GM21529 (cell line): ENCODE data around the gene RBM48.
"Not testable (repeated sequence)": the region's sequence is repeated elsewhere in the genome, so short reads cannot be mapped to it uniquely, and the experiment has no call there.

Source experiments
- ATAC-seq: cut with Tn5 transposase; IDR thresholded peaks from one replicate; pipeline ENCODE4 v1.9.1; 2021; ENCODE audit not compliant: unreplicated experiment

RBM48 gene

DNA sequence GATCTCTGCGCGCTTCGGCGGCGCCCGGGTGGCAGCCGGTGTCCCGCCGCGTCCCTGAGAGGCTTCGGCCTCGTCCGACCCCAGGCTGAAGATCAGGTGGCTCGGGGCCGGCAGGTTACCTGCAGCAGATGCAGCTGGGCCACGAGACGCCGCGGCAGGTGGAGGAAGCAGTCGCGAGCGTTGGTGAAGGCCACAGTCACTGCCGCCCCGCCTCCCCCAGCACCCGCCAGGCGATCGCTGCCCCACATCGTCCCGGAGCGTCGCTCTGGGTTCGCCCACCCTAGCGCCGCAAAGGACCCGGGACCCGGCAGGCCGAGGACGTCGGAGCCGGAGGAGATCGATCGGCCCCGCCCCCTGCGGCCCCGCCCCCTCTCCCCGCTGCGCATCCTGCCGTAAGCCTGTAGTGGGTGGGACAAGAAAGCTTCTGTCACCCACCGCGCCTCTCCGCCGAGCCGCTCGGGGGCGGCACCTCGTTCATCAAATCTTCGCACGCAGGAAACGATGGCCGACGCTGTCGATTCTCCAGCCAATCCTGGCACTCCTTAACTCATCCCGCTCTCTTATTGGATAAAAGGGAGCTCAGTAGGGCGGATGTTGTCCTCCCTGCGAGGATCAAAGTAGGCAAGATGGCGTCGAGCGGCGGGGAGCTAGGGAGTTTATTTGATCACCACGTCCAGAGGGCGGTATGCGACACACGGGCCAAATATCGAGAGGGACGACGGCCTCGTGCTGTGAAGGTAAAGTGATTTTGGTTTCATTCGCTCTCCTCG lies at the start of gene RBM48, which contains the start of gene PEX1:
RBM48 (plus strand) TSS at position 608 of the 770 bp plus-strand sequence; CDS start at position 627, 19 bp downstream.
PEX1 (minus strand) TSS at position 333 of the 770 bp plus-strand sequence; CDS start at position 248, 85 bp downstream.
- ATAC-seq = peak; percentile 95

DNA sequence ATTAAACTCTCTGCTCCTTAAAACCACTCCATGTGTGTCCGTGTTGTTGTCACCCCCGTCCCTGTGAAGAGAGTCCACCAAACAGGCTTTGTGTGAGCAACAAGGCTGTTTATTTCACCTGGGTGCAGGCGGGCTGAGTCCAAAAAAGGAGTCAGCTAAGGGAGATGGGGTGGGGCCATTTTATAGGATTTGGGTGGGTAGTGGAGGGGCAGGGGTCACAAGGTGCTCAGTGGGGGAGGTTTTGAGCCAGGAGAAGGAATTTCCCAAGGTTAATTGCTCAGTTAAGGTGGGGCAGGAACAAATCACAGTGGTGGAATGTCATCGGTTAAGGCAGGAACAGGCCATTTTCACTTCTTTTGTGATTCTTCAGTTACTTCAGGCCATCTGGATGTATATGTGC lies 49.4 kb upstream of the RBM48 start:
- ATAC-seq = not testable (repeated sequence)

DNA sequence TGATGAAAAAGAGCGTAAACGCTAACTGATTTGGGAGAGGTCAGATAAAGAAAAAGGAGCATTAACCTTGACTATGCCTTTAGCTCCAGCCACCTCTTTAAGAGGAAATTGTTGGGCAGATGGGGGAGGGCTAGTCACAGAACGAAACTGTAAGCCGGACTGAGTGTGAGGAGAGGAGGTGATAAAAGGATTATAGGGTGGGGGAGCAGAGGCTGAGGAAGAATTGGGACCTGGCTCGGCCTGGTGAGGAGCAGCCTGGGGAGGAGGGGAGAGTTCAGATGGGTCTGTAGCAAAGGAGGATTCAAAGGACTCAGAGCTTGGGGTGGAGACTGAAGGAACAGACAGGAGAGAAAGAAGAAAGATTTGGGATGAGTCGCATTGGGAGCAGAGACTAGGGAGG lies 45.0 kb upstream of the RBM48 start:
- not testable (repeated sequence) for ATAC-seq

DNA sequence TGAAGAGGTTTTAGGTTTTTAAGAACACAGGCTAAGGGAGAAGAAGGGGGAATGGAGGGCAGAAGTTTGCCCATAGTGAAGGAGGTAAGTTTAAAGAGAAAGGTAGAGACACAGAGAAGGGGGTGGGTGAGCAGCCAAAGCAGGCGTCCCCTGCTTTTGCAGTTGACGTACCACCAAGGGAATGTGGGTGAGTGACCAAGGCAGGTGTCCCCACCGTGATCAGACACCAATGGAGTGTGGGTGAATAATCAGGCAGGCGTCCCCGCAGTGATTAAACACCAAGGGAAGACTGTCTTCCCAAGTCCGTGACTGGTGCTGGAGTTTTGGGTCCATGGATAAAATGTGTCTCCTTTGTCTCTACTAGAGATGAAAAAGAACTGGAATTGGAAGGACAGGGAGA lies 44.4 kb upstream of the RBM48 start:
- not testable (repeated sequence) for ATAC-seq

DNA sequence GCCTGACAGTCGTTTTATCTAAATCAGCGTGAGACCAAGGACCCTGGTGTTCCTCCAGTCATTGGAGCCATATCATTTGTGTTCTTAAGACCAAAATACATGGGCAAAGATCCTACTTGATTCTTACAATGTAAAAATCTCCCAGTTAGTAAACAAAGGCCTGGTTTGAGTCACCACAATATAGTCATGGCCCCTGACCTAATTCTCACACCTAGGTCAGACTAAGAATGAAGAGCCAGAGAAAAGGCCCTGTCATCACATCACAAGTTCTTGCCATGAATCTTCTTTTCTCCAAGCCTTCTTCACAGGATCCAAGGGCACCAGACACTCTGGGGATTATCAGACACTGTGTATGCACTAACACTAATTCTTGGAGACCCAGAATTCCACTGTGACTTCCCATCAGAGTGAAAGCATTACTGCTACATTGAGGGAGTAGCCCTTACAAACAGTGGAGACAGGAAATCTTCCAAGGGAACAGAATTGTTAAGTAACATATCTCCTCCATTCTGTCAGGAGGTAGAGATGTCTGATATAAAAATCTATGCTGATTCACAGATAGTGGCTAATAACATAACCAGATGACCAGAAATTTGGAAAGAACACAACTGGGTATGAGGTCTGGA lies 43.2 kb upstream of the RBM48 start:
- ATAC-seq = no peak

DNA sequence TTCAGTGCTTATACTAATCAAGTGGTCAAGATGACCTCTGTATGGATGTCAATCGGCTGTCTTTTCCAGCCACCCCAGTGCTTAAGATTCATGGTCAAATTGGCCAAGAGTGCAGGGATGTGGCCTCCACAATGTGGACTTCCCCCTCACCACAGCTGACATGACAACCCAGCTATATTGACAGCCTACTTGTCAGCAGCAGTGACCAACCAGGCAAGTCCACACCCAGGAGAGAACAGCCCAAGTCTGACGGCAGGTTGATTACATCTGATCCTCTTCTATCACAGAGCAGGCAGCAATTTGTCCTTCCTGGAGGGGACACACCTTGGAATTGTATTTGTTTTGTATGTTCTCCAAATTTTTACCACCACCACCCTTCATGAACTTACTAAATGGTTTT lies 42.6 kb upstream of the RBM48 start:
- no peak for ATAC-seq

DNA sequence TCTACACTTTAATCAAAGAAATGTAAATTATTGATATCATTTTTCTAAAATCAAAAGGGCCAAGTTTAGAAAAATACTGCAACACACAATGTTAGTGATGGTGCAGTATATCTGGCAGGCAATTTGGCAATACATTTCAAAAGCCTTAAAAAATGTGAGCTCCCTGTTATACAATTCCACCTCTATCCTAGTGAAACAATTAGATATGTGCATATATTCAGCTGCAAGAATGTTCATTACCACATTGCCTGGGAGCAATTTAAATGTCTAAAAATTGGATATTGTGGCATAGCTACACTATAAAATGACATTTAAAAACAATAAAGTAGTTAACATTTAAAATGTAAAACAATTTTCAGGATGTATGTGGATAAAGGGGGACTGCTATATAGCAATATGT lies 40.8 kb upstream of the RBM48 start:
- no peak for ATAC-seq

DNA sequence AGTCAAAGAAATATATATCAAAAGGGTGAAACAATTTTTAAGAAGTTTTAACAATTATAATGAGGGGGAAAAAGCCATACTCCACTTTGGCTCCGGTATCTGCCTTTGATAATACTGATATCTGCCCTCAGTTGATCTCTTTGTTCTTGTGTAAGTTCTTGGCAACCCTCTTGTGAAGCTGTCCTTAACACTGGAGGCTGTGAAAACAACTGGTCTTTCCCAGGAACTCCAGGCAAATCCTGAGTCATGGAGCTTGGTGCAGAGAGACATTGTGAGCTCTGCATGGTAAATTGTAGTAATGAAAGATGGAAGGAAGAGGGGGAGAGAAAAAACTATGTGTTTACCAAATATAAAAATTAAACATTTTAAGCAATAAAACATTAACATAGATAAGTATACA lies 39.0 kb upstream of the RBM48 start:
- no peak for ATAC-seq

DNA sequence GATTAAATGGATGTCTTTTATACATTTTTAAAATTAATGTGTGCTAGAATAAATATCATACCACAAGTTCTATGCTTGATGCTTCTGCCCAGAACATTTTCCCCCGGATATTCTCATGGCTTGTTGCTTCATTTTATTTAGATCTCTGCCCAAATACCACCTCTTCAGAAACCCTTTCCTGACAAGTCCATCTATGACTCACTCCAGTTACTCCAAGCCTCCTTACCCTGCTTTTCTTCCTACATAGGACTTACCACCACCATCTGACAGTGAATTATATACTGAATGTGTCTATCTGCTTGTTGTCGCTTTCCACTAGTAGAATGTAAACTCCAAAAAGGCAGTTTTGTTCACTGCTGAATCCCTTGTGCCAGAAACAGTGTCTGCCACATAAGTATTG lies 31.7 kb upstream of the RBM48 start:
- ATAC-seq = no peak

DNA sequence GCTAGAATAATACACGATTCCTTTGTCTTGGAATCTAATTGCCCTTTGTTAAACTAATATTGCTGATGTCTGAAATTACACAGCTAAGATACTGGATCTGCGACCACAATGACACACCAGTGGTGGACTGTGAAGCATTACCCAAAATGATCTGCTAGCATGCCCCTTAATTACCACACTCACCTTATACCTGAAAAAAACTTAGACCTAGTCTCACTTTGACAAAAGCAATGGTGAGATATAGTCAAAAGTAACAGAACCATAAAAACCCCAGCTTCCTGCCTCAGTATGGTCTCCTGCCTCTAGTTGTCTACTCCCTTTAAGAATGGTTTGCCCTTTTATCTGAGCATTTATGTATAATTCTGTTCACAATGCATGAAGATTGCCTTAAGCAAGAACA lies 30.0 kb upstream of the RBM48 start:
- ATAC-seq = no peak

DNA sequence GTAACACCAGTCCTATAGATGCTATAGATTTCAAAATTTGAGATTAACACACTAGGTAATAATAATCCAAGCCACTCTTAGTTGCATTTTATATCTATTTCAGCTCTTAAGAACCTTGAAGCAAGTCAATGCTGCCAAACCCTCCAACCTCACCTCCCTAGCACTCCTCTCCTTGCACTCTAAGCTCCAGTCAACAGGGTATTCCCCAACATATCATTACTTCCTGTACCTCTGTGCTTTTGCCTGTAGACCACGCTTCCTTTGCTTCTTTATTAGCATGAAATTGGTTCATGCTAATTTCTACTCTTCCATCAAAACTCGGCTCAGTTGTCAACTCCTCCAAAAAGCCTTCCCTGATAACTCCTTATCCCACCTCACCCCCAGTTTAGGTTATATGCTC lies 24.8 kb upstream of the RBM48 start:
- ATAC-seq = no peak

DNA sequence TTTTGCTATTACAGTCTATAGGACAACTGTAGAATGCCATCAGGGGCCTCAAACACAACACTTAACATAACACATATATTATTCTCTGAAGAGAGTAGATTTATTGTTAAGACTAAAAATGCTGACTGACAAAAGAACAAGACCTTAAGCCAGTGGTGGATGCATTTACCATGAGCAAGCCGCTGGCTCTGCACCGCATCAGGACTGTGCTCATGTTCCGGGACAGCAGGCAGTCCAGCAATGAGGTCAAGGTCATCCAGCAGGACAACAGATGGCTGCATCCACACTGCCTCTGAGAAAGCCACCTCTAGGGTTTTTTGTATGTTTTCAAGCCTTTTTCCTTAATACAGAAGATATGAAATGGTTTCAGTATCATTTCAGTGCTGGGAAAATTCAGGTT lies 24.0 kb upstream of the RBM48 start:
- ATAC-seq = no peak

DNA sequence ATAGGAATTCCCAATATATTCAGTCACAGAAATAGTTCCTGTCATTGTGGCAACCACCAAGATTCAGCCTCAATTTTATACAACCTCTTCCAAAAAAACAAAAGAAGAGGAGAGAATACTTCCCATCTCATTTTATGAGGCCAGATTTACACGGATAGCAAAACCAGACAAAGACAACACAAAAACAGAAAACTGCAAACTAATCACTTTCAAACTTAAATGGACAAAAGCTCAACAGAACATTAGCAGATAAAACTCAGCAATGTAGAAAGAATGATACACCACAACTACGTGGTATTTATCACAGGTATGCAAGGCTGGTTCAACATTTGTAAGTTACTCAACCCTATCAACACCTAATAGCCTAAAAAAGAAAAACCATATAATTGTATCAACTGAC lies 22.2 kb upstream of the RBM48 start:
- ATAC-seq = no peak

DNA sequence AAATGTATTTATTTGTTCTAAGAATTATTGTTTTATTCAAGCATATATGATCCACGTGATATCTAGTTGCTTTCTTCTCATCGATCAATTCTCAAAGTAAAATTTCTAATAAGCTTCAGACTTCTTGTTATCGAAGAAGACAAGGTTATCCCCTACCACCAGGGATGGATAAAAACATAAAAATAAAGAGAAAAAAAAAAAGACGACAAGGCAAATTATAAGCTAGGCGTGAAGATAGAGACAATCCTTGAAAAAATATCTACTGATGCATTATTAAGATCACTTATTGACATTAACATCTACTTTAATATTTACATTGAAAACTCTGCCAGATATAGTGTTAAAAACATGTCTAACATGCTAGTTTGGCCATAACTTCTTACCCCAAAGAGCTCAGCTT lies 19.6 kb upstream of the RBM48 start:
- no peak for ATAC-seq

DNA sequence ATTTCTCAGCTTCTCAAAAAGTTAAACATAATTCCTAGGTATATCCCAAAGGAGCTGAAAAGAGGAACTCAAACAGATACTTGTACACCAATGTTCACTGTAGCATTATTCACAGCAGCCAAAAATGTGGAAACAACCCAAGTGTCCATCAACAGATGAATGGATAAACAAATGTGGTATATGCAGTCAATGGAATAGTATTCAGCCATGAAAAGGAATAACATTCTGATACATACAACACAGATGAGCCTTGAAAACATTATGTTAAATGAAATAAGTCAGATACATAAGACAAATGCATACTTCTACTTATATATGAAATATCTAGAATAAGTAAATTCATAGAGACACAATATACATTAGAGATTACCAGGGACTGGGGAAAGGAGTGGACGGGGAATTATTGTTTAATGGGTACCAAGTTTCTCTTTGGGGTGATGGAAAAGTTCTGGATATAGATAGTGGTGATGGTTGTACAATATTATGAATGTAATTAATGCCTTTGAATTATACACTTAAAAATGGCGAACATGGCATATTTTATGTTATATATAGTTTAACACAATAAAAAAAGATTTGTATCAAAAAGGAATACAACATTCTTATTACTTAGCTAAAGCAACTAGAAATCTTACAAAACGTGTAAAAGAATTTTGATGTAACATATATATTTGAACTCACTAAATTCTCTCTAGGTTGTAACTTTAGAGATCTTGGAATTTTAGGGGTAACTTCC lies 15.3 kb upstream of the RBM48 start:
- ATAC-seq = no peak

DNA sequence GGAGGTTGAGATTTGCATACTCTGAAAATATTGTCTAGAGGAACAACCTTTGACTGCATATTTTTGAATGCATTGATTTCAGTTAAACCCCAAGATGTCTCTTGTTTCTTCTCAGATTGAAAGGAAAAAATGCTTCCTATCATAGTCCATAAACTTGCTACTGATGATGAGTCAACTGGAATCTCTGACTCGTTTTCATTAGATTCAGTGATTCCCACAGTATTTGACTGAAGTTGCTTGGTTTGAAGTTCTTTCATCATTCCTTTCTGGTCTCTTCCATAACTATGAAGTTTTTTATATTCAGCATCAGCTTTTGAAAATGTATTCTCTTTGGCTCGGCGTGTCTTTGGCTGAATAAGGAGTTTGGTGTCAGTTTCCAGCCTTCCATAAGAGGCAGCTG lies 11.0 kb upstream of the RBM48 start:
- no peak for ATAC-seq

DNA sequence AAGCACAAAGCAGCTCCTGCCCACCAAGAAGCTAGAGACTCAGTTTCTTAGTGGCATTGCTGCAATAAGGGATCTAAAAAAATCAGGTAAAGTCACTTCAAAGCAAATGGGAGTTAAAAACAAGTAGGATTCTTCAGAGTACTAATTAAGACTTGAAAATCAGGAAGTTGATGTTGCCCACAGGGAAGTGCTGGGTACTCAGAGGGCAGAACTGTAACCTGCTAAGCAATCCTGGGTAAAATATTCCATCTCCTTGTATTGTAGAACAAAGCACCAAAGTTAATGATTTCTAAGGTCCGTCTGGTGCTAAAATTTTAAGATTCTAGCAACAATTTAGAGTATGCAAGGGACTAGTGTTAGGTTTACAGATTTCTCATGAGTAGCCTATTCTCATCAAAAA lies 8.6 kb upstream of the RBM48 start:
- no peak for ATAC-seq

DNA sequence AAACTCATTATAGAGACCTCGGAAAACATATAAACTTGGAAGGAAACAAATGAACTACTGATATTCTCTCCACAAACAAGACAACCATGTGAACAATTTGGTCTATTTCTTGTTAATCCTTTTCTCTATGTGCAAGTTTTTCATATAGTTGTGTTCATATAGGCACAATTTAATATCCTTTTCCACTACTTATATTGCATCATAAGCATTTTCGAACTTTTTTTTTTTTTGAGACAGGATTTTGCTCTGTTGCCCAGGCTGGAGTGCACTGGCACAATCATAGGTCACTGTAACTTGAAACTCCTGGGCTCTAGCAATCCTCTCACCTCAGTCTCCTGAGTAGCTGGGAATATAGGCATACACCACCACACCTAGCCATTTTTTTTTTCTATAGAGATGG lies 5.5 kb upstream of the RBM48 start:
- no peak for ATAC-seq

DNA sequence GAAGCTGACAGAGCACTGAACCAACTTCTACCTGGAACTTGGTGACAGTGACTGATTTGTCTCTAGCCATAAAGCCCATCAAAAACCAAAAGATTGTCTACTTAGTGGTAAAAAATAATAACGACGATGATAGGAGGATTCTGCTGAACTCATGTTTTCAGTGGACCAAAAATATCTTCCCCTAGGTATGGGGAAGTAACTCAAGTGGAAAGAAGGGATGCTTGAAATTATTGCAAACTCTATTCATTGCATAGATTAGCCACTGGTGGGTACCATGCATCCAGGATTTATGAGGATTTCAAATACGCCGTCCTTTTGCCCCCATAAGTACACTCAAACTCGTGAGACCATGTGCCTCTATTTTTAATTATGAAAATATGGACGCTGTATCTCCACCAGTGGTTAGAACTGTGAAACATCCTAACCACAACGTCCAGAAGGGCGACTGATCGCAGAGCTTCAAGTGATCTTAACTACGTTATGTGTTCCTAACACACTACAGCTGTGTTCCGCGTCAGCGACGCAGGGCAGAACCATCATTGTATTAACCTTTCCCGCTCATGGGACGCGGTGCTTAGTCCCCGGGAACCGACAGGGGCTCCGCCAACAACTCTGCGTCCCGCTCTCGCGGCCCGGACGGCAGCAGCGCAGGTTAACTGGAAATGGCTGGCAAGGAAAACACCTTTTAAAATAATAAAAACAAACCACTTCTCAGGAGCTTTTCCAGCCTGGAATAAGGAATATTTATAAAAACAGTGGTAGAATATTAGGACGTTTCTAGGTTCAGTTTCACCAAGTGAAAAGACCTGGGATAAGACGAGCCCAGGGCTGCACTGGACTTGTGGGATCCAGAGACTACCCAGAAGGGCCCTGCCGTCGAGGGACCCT lies 1.1 kb upstream of the RBM48 start:
- peak; percentile 32 for ATAC-seq

DNA sequence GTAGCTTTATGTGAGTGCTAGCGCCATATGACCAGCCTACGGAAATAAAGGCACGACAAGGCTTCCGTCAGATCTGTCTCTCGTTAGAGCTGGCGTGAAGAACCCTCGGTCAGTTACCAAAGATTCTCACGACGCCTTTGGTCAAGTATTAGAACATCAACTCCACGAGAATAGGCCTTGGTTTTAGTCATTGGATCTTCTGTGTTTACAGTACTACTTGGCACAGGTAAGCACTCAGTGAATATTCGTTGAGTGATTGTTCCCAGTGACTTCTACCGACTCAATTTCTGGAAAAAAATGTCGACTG lies 316 bp downstream of the RBM48 start:
- ATAC-seq = peak; percentile 3

DNA sequence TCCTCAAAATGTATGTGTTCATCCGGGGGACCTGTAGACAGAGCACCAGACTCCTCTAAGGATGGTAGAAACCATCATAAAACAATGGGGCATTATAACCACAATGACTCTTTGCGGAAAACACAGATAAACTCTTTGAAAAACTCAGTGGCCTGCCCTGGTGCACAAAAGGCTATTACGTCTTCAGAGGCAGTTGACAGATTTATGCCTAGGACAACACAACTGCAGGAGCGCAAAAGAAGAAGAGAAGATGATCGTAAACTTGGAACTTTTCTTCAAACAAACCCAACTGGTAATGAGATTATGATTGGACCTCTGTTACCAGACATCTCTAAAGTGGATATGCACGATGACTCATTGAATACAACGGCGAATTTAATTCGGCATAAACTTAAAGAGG lies 6.0 kb downstream of the RBM48 start:
- ATAC-seq = no peak
